Bronchial smooth muscle cell (primary cell): ENCODE data around the gene PCDHA1. TPM values are rescaled to one million over a fixed set of nuclear protein-coding genes. Genes with fewer than 3 reads are reported as not detected.

Experiments used
- total RNA-seq: library from RNA; depleted of rRNA; stranded (reverse); fragments of >200 nt; gene quantifications from 2 replicates; pipeline ENCODE4 v1.2.1, GENCODE V29; 2014

PCDHA1 gene
- under 0.01 TPM in 2 replicates for total RNA-seq

GRCh38 chr5:140785905-140786686 lies at the start of gene PCDHA1:
Gene PCDHA1 (plus strand): TSS chr5:140786140.

GRCh38 chr5:140794595-140795258 lies 8.8 kb downstream of the PCDHA1 start, which contains the start of gene PCDHA2:
Gene PCDHA2 (plus strand): TSS chr5:140794852.

GRCh38 chr5:140800816-140801493 lies 15.0 kb downstream of the PCDHA1 start, which contains the start of gene PCDHA3:
Gene PCDHA3 (plus strand): TSS chr5:140801057.

GRCh38 chr5:140806834-140807775 lies 21.2 kb downstream of the PCDHA1 start, which contains the start of gene PCDHA4:
Gene PCDHA4 (plus strand): TSS chr5:140807068.

GRCh38 chr5:140821375-140822280 lies 35.7 kb downstream of the PCDHA1 start, which contains the start of gene PCDHA5:
Gene PCDHA5 (plus strand): TSS chr5:140821613.

GRCh38 chr5:140827704-140828361 lies 41.9 kb downstream of the PCDHA1 start, which contains the start of gene PCDHA6:
Gene PCDHA6 (plus strand): TSS chr5:140827960. CDS start chr5:140828092, 132 bp downstream.

GRCh38 chr5:140833993-140834392 lies 48.1 kb downstream of the PCDHA1 start, which contains the start of gene PCDHA7:
Gene PCDHA7 (plus strand): TSS chr5:140834269. CDS start chr5:140834384, 115 bp downstream.

GRCh38 chr5:140840978-140841962 lies 55.3 kb downstream of the PCDHA1 start, which contains the start of gene PCDHA8:
Gene PCDHA8 (plus strand): TSS chr5:140841187. CDS start chr5:140841322, 135 bp downstream.

GRCh38 chr5:140848139-140849102 lies 62.5 kb downstream of the PCDHA1 start, which contains the start of gene PCDHA9:
Gene PCDHA9 (plus strand): TSS chr5:140848382. CDS start chr5:140848496, 114 bp downstream.

GRCh38 chr5:140855772-140856674 lies 70.1 kb downstream of the PCDHA1 start, which contains the start of gene PCDHA10:
Gene PCDHA10 (plus strand): TSS chr5:140855897. CDS start chr5:140856049, 152 bp downstream.

GRCh38 chr5:140868721-140869554 lies 83.0 kb downstream of the PCDHA1 start, which contains the start of gene PCDHA11:
Gene PCDHA11 (plus strand): TSS chr5:140868957. CDS start chr5:140869104, 147 bp downstream.

GRCh38 chr5:140875085-140876065 lies 89.4 kb downstream of the PCDHA1 start, which contains the start of gene PCDHA12:
Gene PCDHA12 (plus strand): TSS chr5:140875308. CDS start chr5:140875473, 165 bp downstream.

GRCh38 chr5:140881889-140882590 lies 96.1 kb downstream of the PCDHA1 start, which contains the start of gene PCDHA13:
Gene PCDHA13 (plus strand): TSS chr5:140882124. CDS start chr5:140882269, 145 bp downstream.

